ENCODE data around the gene C2orf80. TPM values are rescaled to one million over a fixed set of nuclear protein-coding genes. Genes with fewer than 3 reads are reported as not detected.
"Not testable (repeated sequence)": the region's sequence is repeated elsewhere in the genome, so short reads cannot be mapped to it uniquely, and the experiment has no call there.

Gene C2orf80
- total and polyA plus RNA-seq, 5 donors from 2014 or later, result not detected

- H3K4me1 Mint-ChIP-seq, result no peaks in the 10 kb centered on the region
- Histone ChIP-seq H3K36me3 (ENCODE audit: control insufficient read depth, insufficient read depth, low read length) (no peaks in the 10 kb centered on the region), H3K4me3 (ENCODE audit: low read depth, low read length) (no peak within 1 kb of the TSS), H3K27ac (ENCODE audit: insufficient read depth, low read length, poor library complexity, severe bottlenecking) (no peak within 1 kb of the TSS), H3K9me3 (ENCODE audit: control insufficient read depth in 2 of 2, low read length in 2 of 2) (no peaks in the 10 kb centered on the region), H3K27me3 (ENCODE audit: control insufficient read depth, insufficient read depth, low read length) (peaks cover 5% of the 10 kb centered on the region), H3K4me1 (ENCODE audit: control insufficient read depth, insufficient read depth, low read length, poor library complexity, severe bottlenecking) (no peaks in the 10 kb centered on the region)
- no peak for DNase-seq
- H3K4me3 Mint-ChIP-seq, result no peak within 1 kb of the TSS
- H3K27ac Mint-ChIP-seq, result no peak within 1 kb of the TSS
- H3K27me3 Mint-ChIP-seq, result peaks cover 14% of the 10 kb centered on the region
- no peaks in the 10 kb centered on the region for H3K36me3 Mint-ChIP-seq
- no peak for ATAC-seq (ENCODE audit: low read depth in 2 of 2)
- peaks cover 0 to 3% (median 0%) of the 10 kb centered on the region in 7 donors for H3K9me3 Mint-ChIP-seq
Measured at GRCh38 chr2:208129744-208130711, 59.8 kb downstream of the C2orf80 start, which contains the start of gene CRYGC. Gene CRYGC (minus strand): TSS chr2:208129828. CDS start chr2:208129792, 36 bp downstream.

DNA sequence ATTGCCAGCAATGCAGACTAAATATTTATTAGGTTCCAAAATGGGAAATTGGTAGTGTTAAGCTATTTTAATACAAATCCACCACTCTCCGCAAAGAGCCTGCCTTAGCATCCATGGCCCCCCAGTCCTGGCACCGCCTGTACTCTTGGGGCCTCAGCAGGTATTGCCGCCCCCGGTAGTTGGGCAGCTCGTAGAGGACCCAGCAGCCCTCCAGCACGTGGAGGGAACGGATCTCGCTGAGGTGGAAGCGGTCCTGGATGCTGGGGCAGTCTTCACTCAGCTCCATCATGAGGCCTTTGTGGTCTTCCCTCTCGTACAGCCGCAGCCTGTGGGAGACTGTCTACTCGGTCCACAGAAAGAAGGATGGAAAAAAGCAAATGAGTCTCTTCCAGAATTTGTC, 61.7 kb downstream of the C2orf80 start:
- Mint-ChIP-seq H3K27me3 (peaks cover 26% of the 10 kb centered on the region), H3K4me1 (peaks cover 0 to 8% (median 3%) of the 10 kb centered on the region in 4 donors), H3K36me3 (no peaks in the 10 kb centered on the region), H3K27ac (no peak overlapping the region), H3K9me3 (peaks cover 0 to 7% (median 0%) of the 10 kb centered on the region in 7 donors), H3K4me3 (no peak overlapping the region)
- no peak for ATAC-seq (ENCODE audit: low read depth in 2 of 2)
- Histone ChIP-seq H3K4me1 (ENCODE audit: control insufficient read depth, insufficient read depth, low read length, poor library complexity, severe bottlenecking) (no peaks in the 10 kb centered on the region), H3K36me3 (ENCODE audit: control insufficient read depth, insufficient read depth, low read length) (no peaks in the 10 kb centered on the region), H3K9me3 (ENCODE audit: control insufficient read depth in 2 of 2, low read length in 2 of 2) (no peaks in the 10 kb centered on the region), H3K4me3 (ENCODE audit: low read depth, low read length) (no peak overlapping the region), H3K27ac (ENCODE audit: insufficient read depth, low read length, poor library complexity, severe bottlenecking) (no peak overlapping the region), H3K27me3 (ENCODE audit: control insufficient read depth, insufficient read depth, low read length) (peaks cover 10% of the 10 kb centered on the region)
- no peak for DNase-seq

DNA sequence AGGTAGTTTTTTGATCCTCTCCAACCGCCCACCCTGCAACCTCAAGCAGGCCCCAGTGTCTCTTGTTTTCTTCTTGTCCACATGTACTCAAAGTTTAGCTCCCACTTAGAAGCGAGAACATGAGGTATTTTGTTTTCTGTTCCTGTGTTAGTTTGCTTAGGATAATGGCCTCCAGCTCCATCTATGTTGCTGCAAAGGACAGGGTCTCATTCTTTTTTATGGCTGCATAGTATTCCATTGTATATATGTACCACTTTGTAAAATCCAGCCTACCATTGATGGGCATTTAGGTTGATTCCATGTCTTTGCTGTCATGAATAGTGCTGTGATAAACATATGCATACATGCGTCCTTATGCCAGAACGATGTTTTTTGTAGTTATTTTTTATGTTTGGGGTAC, 62.7 kb downstream of the C2orf80 start:
- H3K27me3 Mint-ChIP-seq, result peaks cover 26% of the 10 kb centered on the region
- H3K4me1 ChIP-seq (ENCODE audit: control insufficient read depth, insufficient read depth, low read length, poor library complexity, severe bottlenecking), result no peaks in the 10 kb centered on the region

DNA sequence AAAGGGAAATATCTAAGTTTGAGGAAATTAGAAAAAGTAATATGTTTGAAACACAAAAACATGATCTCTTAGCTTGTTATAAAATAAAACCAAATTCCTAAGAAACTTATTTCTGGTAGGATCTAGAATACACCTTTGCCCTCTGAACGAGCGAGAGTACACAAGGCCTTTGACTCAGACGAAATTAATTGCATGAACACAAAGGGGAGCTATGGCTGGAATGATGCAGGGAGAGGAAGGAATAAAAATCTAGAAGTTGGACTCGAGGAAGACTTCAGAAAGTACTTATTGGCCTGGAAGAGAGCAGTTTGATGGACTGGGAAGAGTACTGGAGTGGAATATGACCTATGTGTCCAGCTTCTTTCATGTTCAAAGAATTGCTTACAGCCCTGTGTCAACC, 64.6 kb downstream of the C2orf80 start:
- ATAC-seq (ENCODE audit: low read depth in 2 of 2) (no peak), DNase-seq (no peak)
- no peak overlapping the region for H3K4me3 ChIP-seq (ENCODE audit: low read depth, low read length)
- H3K27me3 ChIP-seq (ENCODE audit: control insufficient read depth, insufficient read depth, low read length), result peaks cover 12% of the 10 kb centered on the region
- no peaks in the 10 kb centered on the region for H3K36me3 ChIP-seq (ENCODE audit: control insufficient read depth, insufficient read depth, low read length)
- H3K9me3 ChIP-seq (ENCODE audit: control insufficient read depth in 2 of 2, low read length in 2 of 2), result no peaks in the 10 kb centered on the region
- no peaks in the 10 kb centered on the region for H3K4me1 ChIP-seq (ENCODE audit: control insufficient read depth, insufficient read depth, low read length, poor library complexity, severe bottlenecking)
- no peak overlapping the region for H3K4me3 Mint-ChIP-seq
- no peak overlapping the region for H3K27ac Mint-ChIP-seq
- H3K9me3 Mint-ChIP-seq, result peaks cover 0 to 7% (median 0%) of the 10 kb centered on the region in 7 donors
- H3K4me1 Mint-ChIP-seq, result peaks cover 0 to 8% (median 3%) of the 10 kb centered on the region in 4 donors
- peaks cover 26% of the 10 kb centered on the region for H3K27me3 Mint-ChIP-seq
- no peak overlapping the region for H3K27ac ChIP-seq (ENCODE audit: insufficient read depth, low read length, poor library complexity, severe bottlenecking)
- no peaks in the 10 kb centered on the region for H3K36me3 Mint-ChIP-seq

More for the DNA sequence above, 62.7 kb downstream of the C2orf80 start:
- H3K36me3 Mint-ChIP-seq, result no peaks in the 10 kb centered on the region
- no peak overlapping the region for H3K27ac Mint-ChIP-seq
- Histone ChIP-seq H3K27ac (ENCODE audit: insufficient read depth, low read length, poor library complexity, severe bottlenecking) (no peak overlapping the region), H3K27me3 (ENCODE audit: control insufficient read depth, insufficient read depth, low read length) (peaks cover 10% of the 10 kb centered on the region), H3K36me3 (ENCODE audit: control insufficient read depth, insufficient read depth, low read length) (no peaks in the 10 kb centered on the region), H3K9me3 (ENCODE audit: control insufficient read depth in 2 of 2, low read length in 2 of 2) (no peaks in the 10 kb centered on the region), H3K4me3 (ENCODE audit: low read depth, low read length) (no peak overlapping the region)
- peaks cover 0 to 8% (median 3%) of the 10 kb centered on the region in 4 donors for H3K4me1 Mint-ChIP-seq
- H3K4me3 Mint-ChIP-seq, result no peak overlapping the region
- H3K9me3 Mint-ChIP-seq, result peaks cover 0 to 7% (median 0%) of the 10 kb centered on the region in 7 donors
- DNase-seq, result no peak
- ATAC-seq (ENCODE audit: low read depth in 2 of 2), result no peak

DNA sequence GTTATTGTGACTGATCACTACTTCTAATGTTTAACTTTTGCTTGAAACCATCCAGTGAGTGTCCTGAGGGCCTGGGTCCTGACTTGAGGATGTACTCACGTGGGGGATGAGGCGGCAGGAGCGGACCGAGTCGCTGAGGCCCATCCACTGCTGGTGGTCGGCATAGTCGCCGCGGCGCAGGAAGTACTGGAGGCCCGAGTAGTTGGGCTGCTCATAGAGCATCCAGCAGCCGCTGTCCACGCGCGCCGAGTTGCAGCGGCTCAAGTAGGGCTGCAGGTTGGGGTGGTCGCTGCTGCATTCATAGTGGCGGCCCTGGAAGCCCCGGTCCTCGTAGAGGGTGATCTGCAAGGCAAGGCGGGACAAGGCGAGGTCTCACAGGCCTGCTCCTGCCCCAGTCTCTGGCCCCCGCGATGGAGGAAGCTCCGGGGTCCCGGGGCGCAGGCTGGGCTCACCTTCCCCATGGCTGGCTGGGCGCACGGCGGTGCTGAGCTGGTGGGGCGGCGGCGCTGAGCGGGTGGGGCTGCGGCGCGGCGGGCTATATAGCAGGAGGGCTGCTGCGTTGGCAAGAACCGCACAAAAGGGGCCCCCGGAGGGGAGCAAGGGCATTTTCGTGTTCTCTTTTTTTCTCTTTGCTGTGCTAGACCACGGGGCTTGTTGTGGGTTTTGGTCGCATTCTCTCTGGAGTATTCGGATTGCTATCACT, 65.7 kb downstream of the C2orf80 start, which contains the start of gene CRYGD:
Gene CRYGD (minus strand): TSS at position 512 of the 703 bp plus-strand sequence. CDS start 51 bp downstream, at position 461.
- not testable (repeated sequence) for ATAC-seq (ENCODE audit: low read depth in 2 of 2); H3K4me1 Mint-ChIP-seq; H3K27ac Mint-ChIP-seq; H3K4me1 ChIP-seq (ENCODE audit: control insufficient read depth, insufficient read depth, low read length, poor library complexity, severe bottlenecking); H3K9me3 Mint-ChIP-seq; H3K36me3 ChIP-seq (ENCODE audit: control insufficient read depth, insufficient read depth, low read length); H3K9me3 ChIP-seq (ENCODE audit: control insufficient read depth in 2 of 2, low read length in 2 of 2); DNase-seq; H3K4me3 ChIP-seq (ENCODE audit: low read depth, low read length); H3K27ac ChIP-seq (ENCODE audit: insufficient read depth, low read length, poor library complexity, severe bottlenecking); H3K36me3 Mint-ChIP-seq
- peaks cover 26% of the 10 kb centered on the region for H3K27me3 Mint-ChIP-seq
- H3K27me3 ChIP-seq (ENCODE audit: control insufficient read depth, insufficient read depth, low read length), result peaks cover 12% of the 10 kb centered on the region
- H3K4me3 Mint-ChIP-seq, result peak within 1 kb of the TSS in 2 of 4 donors; percentile 63 to 77

GRCh38 chr2:208122248-208122647, 67.6 kb downstream of the C2orf80 start:
- Mint-ChIP-seq H3K27me3 (peaks cover 22% of the 10 kb centered on the region), H3K27ac (no peak overlapping the region), H3K4me3 (no peak overlapping the region), H3K4me1 (peaks cover 0 to 8% (median 3%) of the 10 kb centered on the region in 4 donors), H3K9me3 (peaks cover 0 to 7% (median 0%) of the 10 kb centered on the region in 7 donors), H3K36me3 (no peaks in the 10 kb centered on the region)
- Histone ChIP-seq H3K4me1 (ENCODE audit: control insufficient read depth, insufficient read depth, low read length, poor library complexity, severe bottlenecking) (no peaks in the 10 kb centered on the region), H3K4me3 (ENCODE audit: low read depth, low read length) (no peak overlapping the region), H3K9me3 (ENCODE audit: control insufficient read depth in 2 of 2, low read length in 2 of 2) (no peaks in the 10 kb centered on the region), H3K27me3 (ENCODE audit: control insufficient read depth, insufficient read depth, low read length) (peaks cover 10% of the 10 kb centered on the region), H3K36me3 (ENCODE audit: control insufficient read depth, insufficient read depth, low read length) (no peaks in the 10 kb centered on the region), H3K27ac (ENCODE audit: insufficient read depth, low read length, poor library complexity, severe bottlenecking) (no peak overlapping the region)
- DNase-seq (no peak), ATAC-seq (ENCODE audit: low read depth in 2 of 2) (no peak)

DNA sequence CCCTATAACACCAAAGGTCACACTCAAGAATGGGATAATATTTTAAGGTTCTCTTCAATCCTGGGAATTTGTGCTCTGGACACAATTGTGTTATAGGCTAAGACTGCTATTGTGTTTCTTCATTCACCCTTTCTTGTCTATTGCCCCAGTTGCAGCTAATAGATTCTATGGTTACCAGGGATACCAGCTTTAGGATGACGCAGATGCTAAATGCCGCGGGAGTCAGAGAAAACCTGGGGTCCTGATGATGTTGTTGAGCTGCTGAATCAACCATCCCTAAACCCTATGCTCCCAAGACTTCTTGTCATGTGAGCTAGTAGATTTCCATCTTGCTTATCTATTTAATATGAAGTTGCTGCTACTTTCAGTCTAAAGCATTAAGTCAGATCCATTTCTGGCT, 70.9 kb downstream of the C2orf80 start:
- no peaks in the 10 kb centered on the region for H3K36me3 ChIP-seq (ENCODE audit: control insufficient read depth, insufficient read depth, low read length)
- no peaks in the 10 kb centered on the region for H3K4me1 ChIP-seq (ENCODE audit: control insufficient read depth, insufficient read depth, low read length, poor library complexity, severe bottlenecking)
- peaks cover 0 to 3% (median under 1%) of the 10 kb centered on the region in 4 donors for H3K4me1 Mint-ChIP-seq
- no peaks in the 10 kb centered on the region for H3K36me3 Mint-ChIP-seq
- peaks cover 8% of the 10 kb centered on the region for H3K27me3 Mint-ChIP-seq
- DNase-seq, result no peak
- no peak overlapping the region for H3K27ac Mint-ChIP-seq
- no peak overlapping the region for H3K4me3 ChIP-seq (ENCODE audit: low read depth, low read length)
- H3K4me3 Mint-ChIP-seq, result no peak overlapping the region
- H3K9me3 ChIP-seq (ENCODE audit: control insufficient read depth in 2 of 2, low read length in 2 of 2), result no peaks in the 10 kb centered on the region
- ATAC-seq (ENCODE audit: low read depth in 2 of 2), result no peak
- peaks cover 0 to 1% (median 0%) of the 10 kb centered on the region in 7 donors for H3K9me3 Mint-ChIP-seq
- H3K27ac ChIP-seq (ENCODE audit: insufficient read depth, low read length, poor library complexity, severe bottlenecking), result no peak overlapping the region
- peaks cover 2% of the 10 kb centered on the region for H3K27me3 ChIP-seq (ENCODE audit: control insufficient read depth, insufficient read depth, low read length)

Data from CD4-positive, CD25-positive, alpha-beta regulatory T cell (primary cell).